GM19468 (cell line): ENCODE data around the gene SVBP.
"Not testable (repeated sequence)": the region's sequence is repeated elsewhere in the genome, so short reads cannot be mapped to it uniquely, and the experiment has no call there.

Experiments
- ATAC-seq: cut with Tn5 transposase; IDR thresholded peaks from one replicate; pipeline ENCODE4 v1.9.1; 2021; ENCODE audit warnings: mild to moderate bottlenecking, moderate library complexity, moderate number of reproducible peaks; ENCODE audit not compliant: unreplicated experiment; ENCODE audit errors: extremely low read depth

The SVBP gene, protein sequence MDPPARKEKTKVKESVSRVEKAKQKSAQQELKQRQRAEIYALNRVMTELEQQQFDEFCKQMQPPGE

DNA sequence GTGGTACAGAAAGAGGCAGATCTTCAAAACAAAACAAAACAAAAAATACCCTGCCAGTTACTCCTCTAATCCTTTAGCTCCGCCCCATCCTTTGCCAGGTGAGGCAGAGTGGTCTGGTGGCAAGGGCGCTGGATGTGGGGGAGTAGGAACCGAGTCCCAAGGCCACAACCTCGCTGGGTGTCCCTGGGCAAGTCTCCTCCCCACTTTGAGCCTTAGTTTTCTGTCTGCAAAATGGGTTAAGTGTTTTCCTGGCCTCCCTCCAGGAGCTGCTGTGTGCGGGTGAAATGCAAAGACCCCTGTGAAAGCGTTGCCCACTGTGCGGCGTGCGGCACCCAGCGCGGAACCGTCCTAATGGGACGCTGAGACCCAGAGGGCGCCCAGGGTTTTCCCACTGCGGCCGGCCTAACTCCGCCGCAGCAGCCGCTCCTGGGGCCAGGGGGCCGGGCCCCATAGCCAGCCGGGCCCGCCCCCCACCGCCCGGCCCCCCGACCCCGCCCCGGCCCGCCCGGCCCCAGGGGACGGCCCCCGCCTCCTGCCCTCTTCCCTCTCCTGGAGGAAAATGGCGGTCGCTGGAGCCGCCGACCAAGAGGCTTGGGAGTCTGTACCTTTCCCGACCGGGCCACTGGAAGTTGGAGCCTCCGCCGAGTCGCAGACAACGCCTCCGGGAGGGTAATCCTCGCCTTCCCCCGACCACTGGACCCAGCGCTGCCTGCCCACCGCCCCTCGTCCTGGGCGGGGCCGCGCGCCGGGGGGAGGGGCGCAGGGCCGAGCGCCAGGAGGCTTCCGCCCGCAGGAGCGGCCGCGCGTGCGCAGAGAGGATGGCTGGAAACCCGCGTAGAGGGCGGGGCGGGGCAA lies at the start of gene SVBP, which contains the start of gene ERMAP:
TSS of gene SVBP (minus strand) at position 813 of the 855 bp plus-strand sequence. CDS start 853 bp downstream, outside the sequence.
TSS of gene ERMAP (plus strand) at position 538 of the 855 bp plus-strand sequence. CDS start 13,327 bp downstream, outside the sequence.
- peak; percentile 38 for ATAC-seq

DNA sequence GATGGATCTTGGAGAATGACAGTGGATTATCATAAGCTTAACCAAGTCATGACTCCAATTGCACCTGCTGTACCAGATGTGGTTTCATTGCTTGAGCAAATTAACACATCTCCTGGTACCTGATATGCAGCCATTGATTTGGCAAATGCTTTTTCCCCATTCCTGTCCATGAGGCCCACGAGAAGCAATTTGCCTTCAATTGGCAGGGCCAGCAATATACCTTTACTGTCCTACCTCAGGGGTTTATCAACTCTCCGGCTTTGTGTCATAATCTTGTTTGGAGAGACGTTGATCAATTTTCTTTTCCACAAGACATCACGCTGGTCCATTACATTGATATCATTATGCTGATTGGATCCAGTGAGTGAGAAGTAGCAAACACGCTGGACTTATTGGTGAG lies 49.4 kb upstream of the SVBP start:
- ATAC-seq: no peak

DNA sequence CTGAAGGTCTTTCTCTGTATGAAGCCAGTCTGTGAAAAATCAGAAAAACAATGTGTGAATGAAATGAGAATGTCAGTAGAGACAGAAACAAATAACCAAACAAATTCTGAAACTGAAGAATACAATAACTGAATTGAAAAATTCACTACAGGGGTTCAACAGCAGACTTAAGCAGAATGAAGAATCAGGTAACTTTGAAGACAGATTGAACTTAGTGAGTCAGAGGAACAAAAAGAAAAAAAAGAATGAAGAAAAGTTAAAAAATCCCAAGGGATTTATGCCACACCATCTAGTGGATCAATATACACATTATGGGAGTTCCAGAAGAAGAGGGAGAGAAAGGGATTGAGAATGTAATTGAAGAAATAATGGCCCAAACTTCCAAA lies 43.8 kb upstream of the SVBP start:
- ATAC-seq: no peak

DNA sequence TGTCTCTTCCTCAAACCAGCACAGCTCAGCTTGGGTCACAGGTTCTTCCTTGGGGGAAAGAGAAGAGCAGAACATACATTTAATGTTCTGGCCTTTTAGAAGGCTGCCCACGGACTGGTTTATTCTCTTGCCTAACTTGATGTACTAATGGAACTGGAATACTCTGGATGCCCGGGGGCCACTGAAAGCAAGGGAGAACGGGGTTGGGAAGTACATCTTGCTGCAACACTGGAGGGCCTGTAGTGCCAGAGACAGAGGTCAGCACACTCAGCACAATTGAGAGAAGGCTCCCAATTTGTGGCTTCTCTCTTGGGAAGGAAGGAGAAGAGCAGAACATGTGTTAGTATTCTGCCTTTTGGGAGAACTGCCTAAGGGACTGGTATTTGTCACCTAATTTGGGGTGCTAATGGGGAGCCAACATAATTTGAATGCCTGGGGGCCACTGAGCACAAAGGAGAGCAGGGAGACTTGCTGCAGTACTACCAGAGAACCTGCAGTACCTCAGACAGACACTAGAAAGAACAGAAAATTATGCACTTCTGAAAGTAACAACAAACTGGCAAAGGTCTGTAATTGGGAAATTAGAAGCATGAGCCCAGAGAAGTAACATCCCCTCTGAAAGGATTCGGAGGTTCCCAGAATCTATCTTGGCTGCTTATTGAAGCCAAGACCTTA lies 43.3 kb upstream of the SVBP start:
- no peak for ATAC-seq

DNA sequence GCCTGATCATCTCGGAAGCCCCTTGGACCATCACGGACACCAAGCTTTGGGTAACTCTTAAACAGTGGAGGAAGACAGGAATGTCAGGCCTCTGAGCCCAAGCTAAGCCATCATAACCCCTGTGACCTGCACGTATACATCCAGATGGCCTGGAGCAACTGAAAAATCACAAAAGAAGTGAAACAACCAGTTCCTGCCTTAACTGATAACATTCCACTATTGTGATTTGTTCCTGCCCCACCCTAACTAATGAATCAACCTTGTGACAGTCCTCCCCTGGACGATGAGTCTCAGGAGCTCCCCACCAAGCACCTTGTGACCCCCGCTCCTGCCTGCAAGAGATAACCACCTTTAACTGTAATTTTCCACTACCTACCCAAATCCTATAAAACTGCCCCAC lies 42.2 kb upstream of the SVBP start:
- not testable (repeated sequence) for ATAC-seq

DNA sequence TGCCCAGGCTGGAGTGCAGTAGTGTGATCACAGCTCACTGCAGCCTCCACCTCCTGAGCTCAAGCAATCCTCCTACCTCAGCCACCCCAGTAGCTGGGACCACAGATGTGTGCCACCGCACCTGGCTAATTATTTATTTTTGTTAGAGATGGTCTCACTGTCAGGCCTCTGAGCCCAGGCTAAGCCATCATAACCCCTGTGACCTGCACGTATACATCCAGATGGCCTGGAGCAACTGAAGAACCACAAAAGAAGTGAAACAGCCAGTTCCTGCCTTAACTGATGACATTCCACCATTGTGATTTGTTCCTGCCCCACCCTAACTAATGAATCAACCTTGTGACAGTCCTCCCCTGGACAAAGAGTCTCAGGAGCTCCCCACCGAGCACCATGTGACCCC lies 39.4 kb upstream of the SVBP start:
- not testable (repeated sequence) for ATAC-seq

DNA sequence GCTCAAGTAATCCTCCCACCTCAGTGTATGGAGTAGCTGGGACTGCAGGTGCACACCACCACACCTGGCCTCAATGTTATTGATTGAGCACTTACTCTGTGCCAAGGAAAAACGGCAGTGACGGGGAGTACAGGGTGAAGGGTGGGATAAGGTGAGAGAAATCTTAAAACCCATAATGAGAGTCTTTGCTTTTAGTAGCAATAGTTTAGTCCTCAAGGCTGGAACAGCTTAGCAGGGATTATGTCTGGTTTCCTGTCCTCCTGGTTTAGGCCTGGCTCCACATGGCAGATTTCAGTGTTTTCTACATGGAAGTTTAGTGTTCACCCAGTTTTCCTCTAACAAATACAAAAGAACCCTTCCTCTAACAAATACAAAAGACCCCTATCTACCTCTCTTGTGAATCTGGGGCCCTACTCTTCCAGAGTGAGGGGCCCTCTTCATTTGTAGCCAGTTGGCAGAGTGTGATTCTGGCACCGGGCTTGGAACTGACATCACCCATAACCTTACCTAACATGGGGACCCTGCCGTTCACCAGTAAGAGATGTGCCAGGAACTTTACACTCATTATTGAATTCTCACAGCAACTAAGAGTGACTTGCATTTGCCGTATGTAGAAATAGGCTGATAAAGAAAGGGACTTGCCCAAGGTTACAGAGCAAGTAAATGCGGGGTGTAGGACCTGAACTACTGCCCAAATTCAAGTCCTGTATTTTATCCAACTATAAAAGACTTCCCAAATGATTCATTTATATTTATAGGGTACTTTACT lies 36.1 kb upstream of the SVBP start:
- ATAC-seq: no peak

DNA sequence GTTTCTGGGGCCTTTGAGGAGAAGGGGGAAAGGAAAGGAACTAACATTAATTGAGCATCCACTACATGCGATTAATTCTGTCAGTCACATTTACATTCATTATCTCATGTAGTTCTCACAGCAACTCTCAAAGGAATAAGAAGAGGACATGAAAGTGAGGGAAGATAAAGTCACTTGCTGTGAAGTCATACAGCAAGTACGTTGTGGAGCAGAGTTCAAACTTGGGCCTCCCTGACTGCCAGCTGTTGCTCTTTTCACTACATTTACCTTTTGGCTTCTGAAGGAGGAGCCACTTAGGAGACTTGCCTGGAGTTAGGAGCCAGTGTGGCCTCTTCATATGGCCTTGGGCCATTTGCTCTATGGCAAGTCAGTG lies 35.4 kb upstream of the SVBP start:
- ATAC-seq: no peak

DNA sequence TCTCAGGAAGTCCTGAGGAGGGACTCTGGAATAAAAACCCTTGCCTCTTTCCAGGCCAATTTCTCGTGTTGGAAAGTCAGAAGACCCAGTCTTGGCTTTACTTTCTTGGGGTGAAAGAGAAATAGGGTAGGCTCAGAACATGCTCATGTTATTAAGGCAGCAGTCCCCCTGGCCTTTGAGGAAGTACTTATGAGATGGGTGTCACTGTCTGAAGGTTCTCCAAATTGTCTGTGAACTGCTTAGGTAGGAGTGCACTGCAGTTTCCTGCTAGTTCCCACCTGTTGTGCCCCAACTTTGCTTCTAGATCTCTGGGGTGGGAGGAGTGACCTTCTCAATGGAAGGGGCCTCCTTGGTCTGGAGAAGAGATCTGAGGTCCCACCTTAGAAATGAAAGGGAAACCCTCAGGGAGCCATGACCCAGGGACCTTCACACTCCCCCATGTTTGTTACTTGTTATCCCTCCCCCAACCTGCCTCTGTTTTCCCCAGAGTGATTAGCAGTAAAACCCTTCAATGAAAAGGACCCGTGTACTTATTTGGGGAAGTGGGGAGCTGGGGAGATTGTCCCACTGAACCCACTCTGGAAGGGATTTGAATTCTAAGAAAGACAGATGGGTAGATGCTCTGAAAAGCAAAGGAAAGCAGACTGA lies 34.9 kb upstream of the SVBP start:
- ATAC-seq: no peak

DNA sequence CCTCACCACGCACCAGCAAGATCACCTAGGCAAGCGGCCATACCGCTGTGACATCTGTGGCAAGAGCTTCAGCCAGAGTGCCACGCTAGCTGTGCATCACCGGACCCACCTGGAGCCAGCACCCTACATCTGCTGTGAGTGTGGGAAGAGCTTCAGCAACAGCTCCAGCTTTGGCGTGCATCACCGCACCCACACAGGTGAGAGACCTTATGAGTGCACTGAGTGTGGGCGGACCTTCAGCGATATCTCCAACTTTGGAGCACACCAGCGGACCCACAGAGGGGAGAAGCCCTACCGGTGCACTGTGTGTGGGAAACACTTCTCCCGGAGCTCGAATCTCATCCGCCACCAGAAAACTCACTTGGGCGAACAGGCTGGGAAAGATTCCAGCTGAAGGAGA lies 34.2 kb upstream of the SVBP start:
- no peak for ATAC-seq

DNA sequence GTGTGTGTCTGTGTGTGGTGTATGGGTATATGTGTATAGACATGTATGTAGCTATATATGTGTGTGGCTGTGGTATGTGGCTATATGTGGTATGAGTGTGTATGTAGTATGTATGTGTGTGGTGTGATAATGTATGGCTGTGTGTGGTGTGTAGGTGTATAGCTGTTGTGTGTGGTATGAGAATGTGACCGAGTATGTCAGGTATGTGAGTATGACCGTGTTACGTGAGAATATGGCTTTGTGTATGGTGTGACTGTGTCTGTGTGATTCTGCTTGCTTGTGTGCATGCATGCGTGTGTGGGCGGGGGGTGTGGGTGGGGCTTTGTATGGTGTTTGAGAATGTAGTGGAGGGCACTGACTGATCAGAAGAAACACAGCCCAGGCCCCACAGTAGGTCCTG lies 32.7 kb upstream of the SVBP start:
- ATAC-seq: no peak

DNA sequence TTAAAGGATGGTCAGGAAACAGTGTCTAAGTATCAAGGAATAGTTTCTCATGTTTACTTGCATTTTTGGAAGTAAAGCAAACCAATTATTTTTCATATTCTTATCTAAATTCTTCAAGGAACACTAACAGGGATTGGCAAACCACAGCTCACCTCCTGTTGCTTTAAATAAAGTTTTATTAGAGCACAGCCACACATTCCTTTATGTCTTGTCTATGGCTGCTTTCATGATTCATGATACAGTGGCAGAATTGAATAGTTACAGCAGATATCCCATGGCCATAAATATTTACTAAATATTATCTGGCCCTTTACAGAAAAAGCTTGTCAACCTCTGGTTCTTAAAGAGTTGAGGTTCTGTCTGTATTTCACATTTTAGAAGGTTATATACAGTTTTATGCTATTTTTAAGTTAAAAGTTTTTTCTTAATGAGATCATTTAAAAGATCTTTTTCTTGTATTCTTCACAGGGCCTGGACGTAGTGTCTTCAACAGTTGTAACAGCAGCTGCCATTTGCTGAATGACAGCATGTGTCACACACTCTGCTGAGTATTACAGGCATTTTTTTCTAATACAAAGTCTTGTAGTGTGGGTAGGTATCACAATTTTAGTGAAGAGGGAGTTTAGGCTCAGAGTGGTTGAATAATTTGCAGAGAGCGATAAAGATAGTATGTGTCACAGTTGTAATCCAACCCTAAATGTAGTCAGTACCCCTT lies 31.8 kb upstream of the SVBP start:
- ATAC-seq: no peak

DNA sequence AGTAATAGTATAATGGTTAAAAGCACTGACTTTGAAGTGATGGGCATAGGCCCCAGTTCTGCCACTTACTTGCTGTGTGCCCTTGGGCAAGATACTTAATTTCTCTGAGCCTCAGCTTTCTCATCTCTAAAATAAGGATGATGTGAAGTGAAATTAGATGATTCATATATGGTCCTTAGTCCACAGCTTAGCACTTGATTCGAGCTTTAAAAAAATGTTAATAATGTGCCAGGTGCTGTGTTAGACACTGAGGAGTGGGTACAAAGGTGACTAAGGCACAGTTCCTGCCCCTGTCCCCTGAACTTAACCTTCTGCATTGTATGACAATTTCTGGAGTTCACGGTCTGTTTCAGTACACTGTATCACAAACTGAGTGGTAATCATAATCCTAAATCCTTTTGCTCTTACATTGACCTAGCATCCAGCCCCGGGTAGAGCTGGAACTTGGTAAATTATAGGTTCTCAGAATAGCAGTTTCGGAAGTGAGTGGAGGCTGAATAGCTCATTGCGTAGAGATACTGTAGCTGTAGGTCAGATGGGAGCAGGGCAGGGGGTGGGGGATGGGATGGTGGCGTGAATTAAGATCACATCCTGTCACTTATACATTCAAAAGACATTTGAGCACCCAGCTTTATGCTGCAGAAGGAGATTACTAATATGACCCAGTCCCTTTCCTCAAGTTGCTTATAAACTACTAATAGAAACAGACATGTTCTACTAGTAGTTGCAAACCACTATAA lies 30.7 kb upstream of the SVBP start:
- ATAC-seq: no peak

DNA sequence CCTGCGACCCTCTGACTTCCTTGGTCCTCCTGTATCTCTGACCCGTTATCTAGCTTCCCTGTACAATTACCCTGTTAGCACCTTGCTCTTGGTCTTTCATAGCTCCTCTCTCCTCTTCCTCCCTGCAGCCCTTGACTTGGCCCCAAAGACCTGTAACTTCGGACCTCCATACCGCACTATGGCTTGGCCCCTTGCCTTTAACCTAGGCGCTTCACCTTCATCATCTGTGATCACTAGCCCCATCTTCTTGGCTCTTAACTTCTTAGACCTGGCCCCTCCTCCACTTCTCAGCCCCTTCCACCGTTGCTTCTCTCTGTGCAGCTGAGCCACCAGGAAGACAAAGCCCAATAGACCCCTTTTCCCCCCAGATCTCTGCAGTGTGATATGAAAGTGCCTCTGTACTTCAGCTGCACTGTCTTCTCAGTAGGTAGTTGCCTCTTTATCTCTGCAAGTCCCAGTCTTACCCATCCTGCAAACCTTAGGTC lies 30.0 kb upstream of the SVBP start:
- no peak for ATAC-seq

DNA sequence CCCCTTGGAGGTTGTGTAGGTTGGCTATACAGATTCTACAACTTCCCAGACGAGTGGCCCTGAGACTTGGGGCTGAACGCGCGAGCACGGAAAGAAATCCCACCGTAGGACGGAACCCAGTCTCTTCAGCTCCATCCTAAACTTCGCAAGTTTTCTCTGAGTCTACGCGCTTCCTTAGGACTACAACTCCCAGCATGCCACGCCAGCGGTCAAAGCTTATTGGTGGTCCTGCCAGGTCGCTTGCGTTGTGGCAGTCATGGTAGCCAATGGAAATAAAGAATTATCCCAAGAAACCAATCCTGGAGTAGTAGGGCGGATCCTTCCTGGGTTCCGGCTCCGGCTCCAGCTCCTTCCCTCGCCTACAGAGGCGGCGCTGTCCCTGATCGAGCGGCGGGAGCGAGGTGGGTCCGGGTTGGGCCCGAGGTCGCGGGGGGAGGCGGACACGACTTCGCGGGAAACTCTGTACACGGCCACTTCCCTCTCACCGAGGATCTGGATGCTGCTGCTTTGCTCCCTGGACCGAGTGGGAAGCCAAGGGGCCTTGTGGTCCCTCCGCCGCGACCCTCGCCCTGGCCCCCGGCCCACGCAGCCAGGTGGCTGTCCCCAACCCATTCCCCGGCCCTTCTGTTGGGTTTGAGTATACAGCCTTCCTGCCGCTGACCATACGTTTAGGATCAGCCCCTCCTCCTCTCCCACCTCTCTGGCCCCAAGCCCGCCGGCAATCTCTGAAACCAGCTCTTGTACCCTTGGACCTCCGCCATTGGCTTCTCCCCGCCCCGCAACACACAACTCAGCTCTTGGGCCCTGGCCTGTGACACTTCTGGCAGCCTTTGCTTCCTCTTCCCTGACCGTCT lies 29.3 kb upstream of the SVBP start, which contains the start of gene ZNF691:
TSS of gene ZNF691 (plus strand) at position 357 of the 854 bp plus-strand sequence. CDS start 3,046 bp downstream, outside the sequence.
- ATAC-seq: peak; percentile 84

DNA sequence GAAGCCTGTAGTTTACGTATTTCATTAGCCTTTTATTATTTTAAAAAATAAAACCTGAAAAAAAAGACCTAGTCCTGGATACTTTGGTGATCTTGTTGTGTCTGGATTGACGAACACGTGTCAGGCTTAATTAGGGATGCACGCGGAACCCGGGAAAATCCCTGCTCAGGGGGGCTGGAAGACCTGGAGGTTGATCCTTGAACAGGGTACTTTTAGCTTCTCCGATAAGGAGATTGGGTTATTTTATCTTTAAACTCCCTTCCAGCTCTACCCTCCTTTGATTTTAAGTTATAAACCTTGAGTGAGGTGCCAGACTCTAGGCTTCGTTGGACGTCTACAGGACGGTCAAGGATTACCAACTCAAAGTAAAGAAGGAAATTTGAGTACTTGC lies 28.7 kb upstream of the SVBP start:
- peak; percentile 5 for ATAC-seq

DNA sequence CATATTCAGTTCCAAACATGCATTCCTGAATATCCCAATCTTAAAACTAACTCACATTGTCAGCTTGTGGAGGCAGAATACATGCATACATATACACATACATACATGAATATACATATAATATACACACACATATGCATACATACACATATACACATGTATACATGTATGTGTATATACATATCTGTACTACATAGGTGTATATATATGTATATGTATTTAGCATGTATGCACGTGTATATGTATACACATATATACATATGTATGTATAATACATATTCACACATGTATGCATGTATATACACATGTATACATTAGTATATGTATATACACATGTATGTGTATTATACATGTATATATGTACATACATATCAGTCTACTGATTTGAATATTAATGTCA lies 28.0 kb upstream of the SVBP start:
- no peak for ATAC-seq
